Measurements from ENCODE around the gene LAX1. TPM values are rescaled to one million over a fixed set of nuclear protein-coding genes. Genes with fewer than 3 reads are reported as not detected.

LAX1 gene
- total RNA-seq, 2 donors from 2014 or later, result 0.54 to 0.99 TPM

- Histone ChIP-seq H3K9me3 (no peaks in the 10 kb centered on the region), H3K4me1 (ENCODE audit: control insufficient read depth in 1 of 2, low read depth in 2 of 2) (peaks cover 33 to 74% of the 10 kb centered on the region in 2 donors), H3K4me3 (no peak overlapping the region), H3K27me3 (replicated peaks; ENCODE audit: insufficient read depth) (no peaks in the 10 kb centered on the region), H3K27ac (no peak overlapping the region), H3K36me3 (peaks cover 8% of the 10 kb centered on the region)
- TF ChIP-seq CTCF (IDR thresholded peaks at IDR 0.05), result no peak
- DNase-seq (ENCODE audit: low spot score) (no peak), ATAC-seq (ENCODE audit: insufficient number of reproducible peaks, low FRiP score, low read depth) (no peak)
Observed at GRCh38 chr1:203799157-203799556, 34.2 kb downstream of the LAX1 start.

- no peaks in the 10 kb centered on the region for H3K9me3 ChIP-seq
- ATAC-seq (ENCODE audit: insufficient number of reproducible peaks, low FRiP score, low read depth), result no peak
- no peak overlapping the region for H3K27ac ChIP-seq
- no peaks in the 10 kb centered on the region for H3K27me3 ChIP-seq (replicated peaks; ENCODE audit: insufficient read depth)
- peaks cover 33 to 72% of the 10 kb centered on the region in 2 donors for H3K4me1 ChIP-seq (ENCODE audit: control insufficient read depth in 1 of 2, low read depth in 2 of 2)
- no peak for TF ChIP-seq CTCF (IDR thresholded peaks at IDR 0.05)
- H3K36me3 ChIP-seq, result peaks cover 9% of the 10 kb centered on the region
- H3K4me3 ChIP-seq, result no peak overlapping the region
- DNase-seq (ENCODE audit: low spot score), result no peak
Observed at GRCh38 chr1:203799971-203800370, 35.0 kb downstream of the LAX1 start.

- H3K27me3 ChIP-seq (replicated peaks; ENCODE audit: insufficient read depth), result no peaks in the 10 kb centered on the region
- H3K4me1 ChIP-seq (ENCODE audit: control insufficient read depth in 1 of 2, low read depth in 2 of 2), result peaks cover 13 to 51% of the 10 kb centered on the region in 2 donors
- H3K36me3 ChIP-seq, result peaks cover 11% of the 10 kb centered on the region
- H3K4me3 ChIP-seq, result no peak overlapping the region
- ATAC-seq (ENCODE audit: insufficient number of reproducible peaks, low FRiP score, low read depth) (no peak), DNase-seq (ENCODE audit: low spot score) (no peak)
- no peak for TF ChIP-seq CTCF (IDR thresholded peaks at IDR 0.05)
- H3K27ac ChIP-seq, result no peak overlapping the region
- no peaks in the 10 kb centered on the region for H3K9me3 ChIP-seq
Observed at GRCh38 chr1:203805689-203806088, 40.7 kb downstream of the LAX1 start.

GRCh38 chr1:203807196-203807595, 42.2 kb downstream of the LAX1 start:
- ATAC-seq (ENCODE audit: insufficient number of reproducible peaks, low FRiP score, low read depth) (peak; percentile 50), DNase-seq (ENCODE audit: low spot score) (no peak)
- H3K4me3 ChIP-seq, result no peak overlapping the region
- H3K4me1 ChIP-seq (ENCODE audit: control insufficient read depth in 1 of 2, low read depth in 2 of 2), result peaks cover 13 to 45% of the 10 kb centered on the region in 2 donors
- H3K36me3 ChIP-seq, result peaks cover 15% of the 10 kb centered on the region
- peak overlapping the region in 1 of 2 donors; percentile 8 for H3K27ac ChIP-seq
- no peaks in the 10 kb centered on the region for H3K9me3 ChIP-seq
- H3K27me3 ChIP-seq (replicated peaks; ENCODE audit: insufficient read depth), result no peaks in the 10 kb centered on the region
- TF ChIP-seq CTCF (IDR thresholded peaks at IDR 0.05), result no peak

- peaks cover 34% of the 10 kb centered on the region for H3K36me3 ChIP-seq
Observed at GRCh38 chr1:203813581-203814341, 48.8 kb downstream of the LAX1 start.

More at GRCh38 chr1:203813581-203814341, 48.8 kb downstream of the LAX1 start:
- no peaks in the 10 kb centered on the region for H3K9me3 ChIP-seq
- no peak overlapping the region for H3K27ac ChIP-seq
- peaks cover 9 to 26% of the 10 kb centered on the region in 2 donors for H3K4me1 ChIP-seq (ENCODE audit: control insufficient read depth in 1 of 2, low read depth in 2 of 2)
- no peak overlapping the region for H3K4me3 ChIP-seq
- TF ChIP-seq CTCF (IDR thresholded peaks at IDR 0.05), result no peak
- H3K27me3 ChIP-seq (replicated peaks; ENCODE audit: insufficient read depth), result no peaks in the 10 kb centered on the region
- ATAC-seq (ENCODE audit: insufficient number of reproducible peaks, low FRiP score, low read depth), result no peak
- DNase-seq (ENCODE audit: low spot score), result no peak

Measured in thoracic aorta (tissue), 2 donors.